ENCODE results near the gene CUL9.

The CUL9 gene

DNA sequence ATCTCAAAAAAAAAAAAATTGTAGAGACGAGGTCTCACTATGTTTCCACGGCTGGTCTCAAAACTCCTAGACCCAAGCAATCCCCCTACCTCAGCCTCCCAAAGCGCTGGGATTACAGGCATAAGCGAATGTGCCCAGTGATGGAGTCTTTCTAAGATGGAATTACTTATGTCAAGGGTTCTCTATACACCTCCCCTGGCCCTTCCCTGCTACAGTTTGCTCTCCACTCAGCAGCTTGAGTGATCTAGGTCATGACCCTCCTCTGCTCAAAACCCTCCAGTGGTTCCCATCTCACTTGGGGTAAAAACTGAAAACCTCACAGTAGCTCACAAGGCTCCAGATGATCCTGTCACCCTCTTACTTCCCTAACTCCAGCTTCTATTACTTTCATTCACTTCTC is 49.1 kb downstream of the CUL9 start:
- TF ChIP-seq POLR2A (IDR thresholded peaks at IDR 0.05; ENCODE audit: low read depth, low read length) (no peak), PAX5 (IDR thresholded peaks at IDR 0.05; ENCODE audit: insufficient read depth, low read length, severe bottlenecking) (no peak), TAF1 (IDR thresholded peaks at IDR 0.05; ENCODE audit: low read depth, low read length) (no peak), POLR2AphosphoS5 (IDR thresholded peaks at IDR 0.05; ENCODE audit: low read depth, low read length) (no peak), SPI1 (IDR thresholded peaks at IDR 0.05; ENCODE audit: low read depth, low read length) (no peak), POU2F2 (IDR thresholded peaks at IDR 0.05; ENCODE audit: low read depth, low read length) (no peak)
- no peak for DNase-seq (ENCODE audit: insufficient read length, low spot score)
- no peak for FAIRE-seq

DNA sequence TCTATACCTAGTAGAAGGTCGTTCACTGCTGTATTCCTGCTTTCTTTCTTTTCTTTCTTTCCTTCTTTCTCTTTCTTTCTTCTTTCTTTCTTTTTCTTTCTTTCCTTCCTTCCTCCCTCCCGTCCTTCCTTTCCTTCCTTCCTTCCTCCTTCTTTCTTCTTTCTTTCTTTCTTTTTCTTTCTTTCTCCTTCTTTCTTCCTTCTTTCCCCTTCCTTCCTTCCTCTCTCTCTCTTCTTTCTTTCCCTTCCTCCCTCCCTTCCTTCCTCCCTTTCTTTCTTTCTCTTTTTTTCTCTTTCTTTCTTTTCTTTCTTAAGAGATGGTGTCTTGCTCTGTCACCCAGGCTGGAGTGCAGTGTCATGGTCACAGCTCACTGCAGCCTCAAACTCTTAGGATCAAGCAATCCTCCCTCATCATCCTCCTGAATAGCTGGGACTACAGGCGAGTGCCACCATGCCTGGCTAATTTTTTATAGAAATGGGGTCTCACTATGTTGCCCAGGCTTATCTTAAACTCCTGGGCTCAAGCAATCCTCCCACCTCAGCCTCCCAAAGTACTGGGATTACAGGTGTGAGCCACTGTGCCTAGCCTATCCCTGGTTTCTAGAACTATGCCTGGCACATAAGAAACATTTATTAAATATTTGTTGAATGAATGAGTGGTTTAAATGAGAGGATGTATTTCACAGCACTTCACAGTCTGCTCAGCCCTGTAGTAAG is 49.9 kb downstream of the CUL9 start:
- DNase-seq (ENCODE audit: insufficient read length, low spot score) (no peak), FAIRE-seq (no peak)
- TF ChIP-seq POLR2AphosphoS5 (IDR thresholded peaks at IDR 0.05; ENCODE audit: low read depth, low read length) (no peak), SPI1 (IDR thresholded peaks at IDR 0.05; ENCODE audit: low read depth, low read length) (no peak), POU2F2 (IDR thresholded peaks at IDR 0.05; ENCODE audit: low read depth, low read length) (no peak), POLR2A (IDR thresholded peaks at IDR 0.05; ENCODE audit: low read depth, low read length) (no peak), TAF1 (IDR thresholded peaks at IDR 0.05; ENCODE audit: low read depth, low read length) (no peak), PAX5 (IDR thresholded peaks at IDR 0.05; ENCODE audit: insufficient read depth, low read length, severe bottlenecking) (no peak)

DNA sequence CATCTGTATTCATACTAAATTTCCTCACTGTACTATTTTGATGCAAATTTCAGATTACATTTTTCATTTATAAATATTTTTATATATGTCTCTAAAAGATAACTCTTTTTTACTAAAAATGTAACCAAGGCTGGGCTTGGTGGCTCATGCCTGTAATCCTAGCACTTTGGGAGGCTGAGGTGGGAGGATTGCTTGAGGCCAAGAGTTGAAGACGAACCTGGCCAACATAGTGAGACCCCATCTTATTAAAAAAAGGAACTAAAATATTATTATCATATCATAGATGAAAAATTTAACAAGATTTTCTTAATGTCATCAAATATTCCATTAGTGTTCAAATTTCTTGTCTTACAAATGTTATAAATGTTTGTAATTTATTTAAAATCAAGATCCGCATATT is 53.8 kb downstream of the CUL9 start:
- no peak for TF ChIP-seq POU2F2 (IDR thresholded peaks at IDR 0.05; ENCODE audit: low read depth, low read length)
- TF ChIP-seq POLR2AphosphoS5 (IDR thresholded peaks at IDR 0.05; ENCODE audit: low read depth, low read length), result no peak
- TF ChIP-seq TAF1 (IDR thresholded peaks at IDR 0.05; ENCODE audit: low read depth, low read length), result no peak
- no peak for FAIRE-seq
- no peak for DNase-seq (ENCODE audit: insufficient read length, low spot score)

DNA sequence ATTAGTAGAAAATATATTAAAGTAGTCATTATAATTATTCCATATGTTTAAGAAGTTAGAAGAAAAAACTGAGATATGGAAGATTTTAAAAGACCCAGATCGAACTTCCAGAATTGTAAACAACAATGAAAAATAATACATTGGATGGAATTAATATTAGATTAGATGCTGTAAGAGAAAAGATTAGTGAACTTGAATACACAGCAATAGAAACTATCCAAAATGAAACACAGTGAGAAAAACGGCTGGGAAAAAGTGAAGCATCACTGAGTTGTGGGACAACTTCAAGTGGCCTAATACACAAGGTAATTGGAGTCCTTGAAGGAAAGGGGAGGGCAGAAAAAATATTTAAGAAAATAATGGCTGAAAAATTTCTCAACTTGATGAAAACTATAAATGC is 57.1 kb downstream of the CUL9 start:
- no peak for DNase-seq (ENCODE audit: insufficient read length, low spot score)
- no peak for FAIRE-seq
- TF ChIP-seq PAX5 (IDR thresholded peaks at IDR 0.05; ENCODE audit: insufficient read depth, low read length, severe bottlenecking) (no peak), TAF1 (IDR thresholded peaks at IDR 0.05; ENCODE audit: low read depth, low read length) (no peak), POLR2AphosphoS5 (IDR thresholded peaks at IDR 0.05; ENCODE audit: low read depth, low read length) (no peak), POU2F2 (IDR thresholded peaks at IDR 0.05; ENCODE audit: low read depth, low read length) (no peak), POLR2A (IDR thresholded peaks at IDR 0.05; ENCODE audit: low read depth, low read length) (no peak), SPI1 (IDR thresholded peaks at IDR 0.05; ENCODE audit: low read depth, low read length) (no peak)

DNA sequence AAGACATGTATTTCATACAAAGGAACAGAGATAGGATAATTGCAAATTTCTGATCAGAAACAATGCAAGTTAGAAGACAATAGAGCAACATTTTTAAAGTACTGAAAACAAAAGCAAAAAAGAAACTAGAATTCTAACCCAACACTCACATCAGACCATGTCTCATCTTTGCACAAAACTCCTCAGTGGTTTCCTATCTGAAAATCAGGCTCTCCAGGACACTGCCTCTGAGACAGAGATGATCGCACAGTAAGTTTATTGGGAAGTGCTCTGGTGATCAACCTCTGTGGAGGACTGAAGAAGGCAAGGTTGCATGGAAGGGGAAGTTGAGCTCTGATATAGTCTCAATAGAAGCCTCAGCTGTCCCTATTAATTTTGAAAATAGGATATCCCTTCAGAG is 59.0 kb downstream of the CUL9 start:
- TF ChIP-seq TAF1 (IDR thresholded peaks at IDR 0.05; ENCODE audit: low read depth, low read length), result no peak
- no peak for TF ChIP-seq SPI1 (IDR thresholded peaks at IDR 0.05; ENCODE audit: low read depth, low read length)
- no peak for TF ChIP-seq PAX5 (IDR thresholded peaks at IDR 0.05; ENCODE audit: insufficient read depth, low read length, severe bottlenecking)
- TF ChIP-seq POU2F2 (IDR thresholded peaks at IDR 0.05; ENCODE audit: low read depth, low read length), result no peak
- TF ChIP-seq POLR2AphosphoS5 (IDR thresholded peaks at IDR 0.05; ENCODE audit: low read depth, low read length), result no peak
- no peak for TF ChIP-seq POLR2A (IDR thresholded peaks at IDR 0.05; ENCODE audit: low read depth, low read length)
- DNase-seq (ENCODE audit: insufficient read length, low spot score) (no peak), FAIRE-seq (no peak)

DNA sequence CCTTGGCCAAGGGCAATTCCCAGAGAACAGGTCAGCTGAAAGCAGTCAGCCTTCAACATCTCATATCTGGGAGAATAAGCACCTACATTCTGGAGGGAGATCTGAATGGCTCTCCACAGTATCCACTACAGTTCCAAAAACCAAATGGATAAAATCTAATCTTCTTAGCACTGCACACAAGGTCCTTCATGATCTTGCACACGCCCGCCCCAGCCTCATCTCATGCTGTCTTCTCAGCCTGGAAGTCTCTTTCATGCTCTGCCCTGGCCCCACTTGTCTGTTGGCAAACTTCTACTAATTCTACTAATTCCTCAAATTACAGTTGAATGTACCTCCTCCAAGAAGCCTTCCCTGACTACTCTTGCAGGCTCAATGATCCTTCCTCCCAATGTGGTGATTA is 59.5 kb downstream of the CUL9 start:
- FAIRE-seq, result no peak
- TF ChIP-seq POU2F2 (IDR thresholded peaks at IDR 0.05; ENCODE audit: low read depth, low read length), result no peak
- no peak for TF ChIP-seq POLR2A (IDR thresholded peaks at IDR 0.05; ENCODE audit: low read depth, low read length)
- no peak for TF ChIP-seq TAF1 (IDR thresholded peaks at IDR 0.05; ENCODE audit: low read depth, low read length)
- no peak for TF ChIP-seq PAX5 (IDR thresholded peaks at IDR 0.05; ENCODE audit: insufficient read depth, low read length, severe bottlenecking)
- TF ChIP-seq POLR2AphosphoS5 (IDR thresholded peaks at IDR 0.05; ENCODE audit: low read depth, low read length), result no peak
- TF ChIP-seq SPI1 (IDR thresholded peaks at IDR 0.05; ENCODE audit: low read depth, low read length), result no peak
- no peak for DNase-seq (ENCODE audit: insufficient read length, low spot score)

DNA sequence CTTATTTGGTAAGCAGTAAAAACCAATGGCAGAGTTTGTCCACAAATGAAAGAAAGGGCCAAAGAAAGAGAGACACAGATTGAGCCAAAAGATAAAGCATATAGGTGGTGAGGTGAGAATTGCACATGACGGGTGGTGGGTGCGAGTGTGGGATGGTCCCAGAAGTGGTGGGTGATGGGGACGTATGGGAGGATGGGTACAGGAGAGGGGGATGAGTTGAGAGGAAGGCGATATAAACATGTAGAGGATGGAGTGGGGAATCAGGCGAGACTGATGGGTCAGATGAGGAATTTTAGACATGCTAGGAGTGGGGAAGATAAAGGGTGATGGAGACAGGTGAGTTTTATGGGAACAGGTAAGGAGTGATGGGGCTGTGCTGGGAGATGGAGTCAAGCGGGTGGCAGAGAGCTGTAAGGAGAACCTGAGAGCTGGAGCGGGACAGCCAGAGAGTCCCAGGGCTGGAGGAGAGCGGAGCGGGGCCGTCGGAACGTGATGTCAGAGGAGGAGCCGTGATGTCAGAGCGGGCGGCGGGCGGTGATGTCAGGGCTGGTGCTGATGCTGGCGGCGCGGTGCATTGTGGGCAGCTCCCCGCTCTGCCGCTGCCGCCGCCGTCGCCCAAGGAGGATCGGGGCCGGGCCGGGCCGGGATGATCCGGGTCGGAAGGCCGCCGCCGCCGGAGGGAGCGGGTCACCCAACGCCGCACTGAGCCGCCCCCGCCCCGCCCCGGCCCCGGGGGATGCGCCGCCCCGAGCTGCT is 61.1 kb downstream of the CUL9 start, which contains the start of gene TTBK1:
Gene TTBK1, plus strand, starts transcription at position 574 of the 756 bp plus-strand sequence. CDS start 3,180 bp downstream, outside the sequence.
- no peak for DNase-seq (ENCODE audit: insufficient read length, low spot score)
- FAIRE-seq, result no peak
- TF ChIP-seq POU2F2 (IDR thresholded peaks at IDR 0.05; ENCODE audit: low read depth, low read length) (no peak), POLR2A (IDR thresholded peaks at IDR 0.05; ENCODE audit: low read depth, low read length) (no peak), PAX5 (IDR thresholded peaks at IDR 0.05; ENCODE audit: insufficient read depth, low read length, severe bottlenecking) (no peak), TAF1 (IDR thresholded peaks at IDR 0.05; ENCODE audit: low read depth, low read length) (no peak), POLR2AphosphoS5 (IDR thresholded peaks at IDR 0.05; ENCODE audit: low read depth, low read length) (no peak), SPI1 (IDR thresholded peaks at IDR 0.05; ENCODE audit: low read depth, low read length) (no peak)

DNA sequence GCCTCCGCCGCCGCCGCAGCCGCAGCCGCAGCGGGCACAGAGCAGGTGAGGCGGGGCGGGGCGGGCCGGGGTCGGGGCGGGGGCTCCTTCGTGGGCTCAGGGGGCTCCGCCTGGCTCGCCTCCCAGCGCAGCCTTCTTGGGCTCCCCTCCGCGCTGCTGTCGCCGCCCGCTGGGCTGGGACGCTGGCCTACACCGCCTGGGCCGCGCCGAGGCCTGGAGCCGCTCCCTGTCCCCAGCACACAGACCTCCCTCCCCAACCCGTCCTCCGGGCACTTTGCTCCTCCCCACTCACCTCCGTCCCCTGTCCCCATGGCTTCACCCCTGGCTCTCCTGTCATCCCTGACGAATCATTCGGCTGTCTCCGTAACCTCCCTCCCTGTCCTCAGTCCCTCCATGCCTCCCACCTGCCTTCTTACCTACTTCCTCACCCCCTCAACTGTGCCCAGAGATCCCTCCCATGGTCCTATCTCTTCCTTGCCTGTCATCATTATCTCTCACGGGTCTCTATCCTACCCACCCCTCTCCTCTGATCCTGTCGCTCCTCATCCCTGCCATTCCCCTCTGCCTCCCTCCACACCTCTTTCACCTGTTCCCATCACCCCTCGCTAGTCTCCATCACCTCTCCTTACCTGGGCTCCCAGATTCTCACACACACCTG is 61.8 kb downstream of the CUL9 start:
- no peak for FAIRE-seq
- TF ChIP-seq PAX5 (IDR thresholded peaks at IDR 0.05; ENCODE audit: insufficient read depth, low read length, severe bottlenecking) (no peak), TAF1 (IDR thresholded peaks at IDR 0.05; ENCODE audit: low read depth, low read length) (no peak), SPI1 (IDR thresholded peaks at IDR 0.05; ENCODE audit: low read depth, low read length) (no peak), POU2F2 (IDR thresholded peaks at IDR 0.05; ENCODE audit: low read depth, low read length) (no peak)
- DNase-seq (ENCODE audit: insufficient read length, low spot score), result no peak
